ENCODE measurements around the gene CRTC3.

Gene CRTC3

GRCh38 chr15:90691369-90691768 is 161.6 kb downstream of the CRTC3 start:
- DNase-seq (ENCODE audit: low read depth in 4 of 4, low spot score in 1 of 4) = no peak

GRCh38 chr15:90691982-90692773 is 162.5 kb downstream of the CRTC3 start:
- DNase-seq (ENCODE audit: low read depth in 4 of 4, low spot score in 1 of 4) = no peak
